Suprapubic skin (tissue), 4 donors: ENCODE measurements around the gene NEK10.

Source experiments
- CTCF ChIP-seq, 2 donors: fragments of 200-600 bp in 1 of 2; fragments of 450-650 bp in 1 of 2; sonication (generic) in 1 of 2; IDR thresholded peaks; one replicate each; pipeline ENCODE4 v1.5.1; 2016 to 2019; ENCODE audit warnings: antibody characterized with exemption in 2 of 2, mild to moderate bottlenecking in 1 of 2, moderate library complexity in 1 of 2
- EP300 ChIP-seq: sonication (generic); formaldehyde crosslinking; IDR thresholded peaks from one replicate; pipeline ENCODE4 v1.6.1; 2017; ENCODE audit warnings: antibody characterized with exemption
- POLR2AphosphoS5 ChIP-seq, 3 donors: sonication (generic); formaldehyde crosslinking; IDR thresholded peaks; one replicate each; pipeline ENCODE4 v1.6.1; 2017; ENCODE audit warnings: antibody characterized with exemption in 3 of 3

- no peak for TF ChIP-seq EP300
- TF ChIP-seq CTCF (IDR thresholded peaks at IDR 0.05) = no peak
- TF ChIP-seq POLR2AphosphoS5 (IDR thresholded peaks at IDR 0.05) = no peak
Measured at GRCh38 chr3:27160146-27160545, 209.0 kb downstream of the NEK10 start.
